ENCODE measurements around the gene TERT. TPM values are rescaled to one million over a fixed set of nuclear protein-coding genes. Genes with fewer than 3 reads are reported as not detected.
"Not testable (repeated sequence)": the region's sequence is repeated elsewhere in the genome, so short reads cannot be mapped to it uniquely, and the experiment has no call there.

Gene TERT
- total and polyA plus RNA-seq, 12 donors: 0.29 TPM; not detected in 11

DNA sequence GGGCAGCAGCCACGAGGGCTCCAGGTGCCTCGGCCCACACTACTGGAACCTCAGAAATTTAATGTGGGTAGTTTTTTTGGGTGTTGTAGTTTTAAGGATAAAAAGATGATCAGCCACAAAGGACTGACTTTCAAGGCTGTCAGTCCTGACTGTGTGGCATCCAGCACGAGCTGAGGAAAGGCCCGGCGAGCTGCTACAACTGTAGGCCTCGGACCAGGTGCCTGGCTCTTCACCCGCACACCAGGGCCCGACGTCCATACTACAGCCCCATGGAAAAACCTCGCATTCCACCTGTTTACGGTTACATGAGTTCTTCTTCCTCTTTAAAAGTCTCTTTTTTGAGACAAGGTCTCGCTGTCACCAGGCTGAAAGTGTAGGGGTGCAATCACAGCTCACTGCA is 47.4 kb upstream of the TERT start:
- 88 to 95% (median 92%) methylated on average over 10 to 12 of the region's 12 CpGs for WGBS, 4 donors
- intact Hi-C loops (cut with DNase I): loop anchor here in 1 of 2 donors (10.0 kb wide), 1 partner anchor 303 kb away; no protein-coding TSS in a partner anchor

DNA sequence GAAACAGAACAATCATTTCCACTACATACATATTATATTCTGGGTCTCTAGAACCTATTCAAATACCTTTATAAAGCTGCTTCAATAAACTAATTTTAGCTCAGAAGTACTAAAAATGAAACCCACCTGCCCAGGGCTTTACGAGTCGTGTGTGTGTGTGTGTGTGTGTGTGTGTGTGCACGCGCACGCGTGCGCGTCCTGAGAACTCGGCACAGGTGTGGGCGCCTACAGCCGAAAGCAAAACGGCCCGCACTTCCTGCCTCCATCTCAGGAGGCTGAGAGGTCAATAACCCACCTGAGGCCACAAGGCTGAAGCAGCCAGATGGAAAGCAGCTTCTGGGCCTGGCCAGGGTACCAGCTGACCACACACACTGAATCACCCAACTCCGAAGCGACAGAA is 47.0 kb upstream of the TERT start:
- peaks cover 12 to 23% of the 10 kb centered on the region in 2 donors for H3K4me1 ChIP-seq (replicated peaks in 1 of 2)
- 88 to 92% (median 90%) methylated on average over 9 to 15 of the region's 15 CpGs for WGBS, 4 donors
- no peak for TF ChIP-seq POLR2A (IDR thresholded peaks at IDR 0.05)
- TF ChIP-seq, protein P1, sequence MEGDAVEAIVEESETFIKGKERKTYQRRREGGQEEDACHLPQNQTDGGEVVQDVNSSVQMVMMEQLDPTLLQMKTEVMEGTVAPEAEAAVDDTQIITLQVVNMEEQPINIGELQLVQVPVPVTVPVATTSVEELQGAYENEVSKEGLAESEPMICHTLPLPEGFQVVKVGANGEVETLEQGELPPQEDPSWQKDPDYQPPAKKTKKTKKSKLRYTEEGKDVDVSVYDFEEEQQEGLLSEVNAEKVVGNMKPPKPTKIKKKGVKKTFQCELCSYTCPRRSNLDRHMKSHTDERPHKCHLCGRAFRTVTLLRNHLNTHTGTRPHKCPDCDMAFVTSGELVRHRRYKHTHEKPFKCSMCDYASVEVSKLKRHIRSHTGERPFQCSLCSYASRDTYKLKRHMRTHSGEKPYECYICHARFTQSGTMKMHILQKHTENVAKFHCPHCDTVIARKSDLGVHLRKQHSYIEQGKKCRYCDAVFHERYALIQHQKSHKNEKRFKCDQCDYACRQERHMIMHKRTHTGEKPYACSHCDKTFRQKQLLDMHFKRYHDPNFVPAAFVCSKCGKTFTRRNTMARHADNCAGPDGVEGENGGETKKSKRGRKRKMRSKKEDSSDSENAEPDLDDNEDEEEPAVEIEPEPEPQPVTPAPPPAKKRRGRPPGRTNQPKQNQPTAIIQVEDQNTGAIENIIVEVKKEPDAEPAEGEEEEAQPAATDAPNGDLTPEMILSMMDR (IDR thresholded peaks at IDR 0.05): no peak
- H3K27ac ChIP-seq: no peak overlapping the region
- no peaks in the 10 kb centered on the region for H3K9me3 ChIP-seq (replicated peaks in 1 of 3)
- intact Hi-C loops (cut with DNase I): loop anchor here in 1 of 2 donors (10.0 kb wide), 1 partner anchor 303 kb away; no protein-coding TSS in a partner anchor
- DNase-seq: no peak
- H3K27me3 ChIP-seq: no peaks in the 10 kb centered on the region
- H3K4me3 ChIP-seq: no peak overlapping the region
- H3K36me3 ChIP-seq (replicated peaks in 1 of 2): peaks cover 0 to 48% of the 10 kb centered on the region in 2 donors

More for the DNA sequence above, 47.4 kb upstream of the TERT start:
- Histone ChIP-seq H3K36me3 (replicated peaks in 1 of 2) (peaks cover 0 to 44% of the 10 kb centered on the region in 2 donors), H3K4me1 (replicated peaks in 1 of 2) (peaks cover 12 to 23% of the 10 kb centered on the region in 2 donors), H3K4me3 (no peak overlapping the region), H3K27me3 (no peaks in the 10 kb centered on the region), H3K9me3 (replicated peaks in 1 of 3) (no peaks in the 10 kb centered on the region), H3K27ac (no peak overlapping the region)
- no peak for DNase-seq
- no peak for TF ChIP-seq POLR2A (IDR thresholded peaks at IDR 0.05)
- TF ChIP-seq, protein P1 (IDR thresholded peaks at IDR 0.05): no peak

DNA sequence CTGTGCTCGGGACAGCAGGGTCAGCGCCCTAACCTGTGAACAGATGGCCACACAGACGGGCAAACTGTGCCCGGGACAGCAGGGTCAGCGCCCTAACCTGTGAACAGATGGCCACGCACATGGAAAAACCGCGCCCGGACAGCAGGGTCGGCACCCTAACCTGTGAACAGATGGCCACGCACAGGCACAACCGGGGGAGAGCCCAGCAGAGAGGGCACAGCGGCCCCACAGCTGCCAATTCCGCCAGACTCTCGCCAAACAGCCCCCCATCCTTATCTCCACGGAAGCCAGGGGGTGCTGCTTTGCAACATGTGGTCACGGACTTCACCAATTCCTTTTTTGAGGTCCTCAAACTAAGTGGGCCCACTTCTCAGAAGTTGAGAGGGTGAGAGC is 44.9 kb upstream of the TERT start:
- not testable (repeated sequence) for H3K27ac ChIP-seq; H3K4me3 ChIP-seq; H3K9me3 ChIP-seq (replicated peaks in 1 of 3); H3K27me3 ChIP-seq; DNase-seq
- H3K36me3 ChIP-seq (replicated peaks in 1 of 2): peaks cover 0 to 69% of the 10 kb centered on the region in 2 donors
- intact Hi-C loops (cut with DNase I): loop anchor here in 1 of 2 donors (10.0 kb wide), 1 partner anchor 305 kb away; no protein-coding TSS in a partner anchor
- 60 to 96% (median 88%) methylated on average over 1 to 17 of the region's 17 CpGs for WGBS, 4 donors
- peaks cover 7 to 13% of the 10 kb centered on the region in 2 donors for H3K4me1 ChIP-seq (replicated peaks in 1 of 2)

DNA sequence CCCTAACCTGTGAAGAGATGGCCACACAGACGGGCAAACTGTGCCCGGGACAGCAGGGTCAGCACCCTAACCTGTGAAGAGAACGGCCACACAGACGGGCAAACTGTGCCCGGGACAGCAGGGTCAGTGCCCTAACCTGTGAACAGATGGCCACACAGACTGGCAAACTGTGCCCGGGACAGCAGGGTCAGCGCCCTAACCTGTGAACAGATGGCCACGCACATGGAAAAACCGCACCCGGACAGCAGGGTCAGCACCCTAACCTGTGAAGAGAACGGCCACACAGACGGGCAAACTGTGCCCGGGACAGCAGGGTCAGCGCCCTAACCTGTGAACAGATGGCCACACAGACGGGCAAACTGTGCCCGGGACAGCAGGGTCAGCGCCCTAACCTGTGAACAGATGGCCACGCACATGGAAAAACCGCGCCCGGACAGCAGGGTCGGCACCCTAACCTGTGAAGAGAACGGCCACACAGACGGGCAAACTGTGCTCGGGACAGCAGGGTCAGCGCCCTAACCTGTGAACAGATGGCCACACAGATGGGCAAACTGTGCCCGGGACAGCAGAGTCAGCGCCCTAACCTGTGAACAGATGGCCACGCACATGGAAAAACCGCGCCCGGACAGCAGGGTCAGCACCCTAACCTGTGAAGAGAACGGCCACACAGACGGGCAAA is 44.4 kb upstream of the TERT start:
- H3K27me3 ChIP-seq; intact Hi-C loops (cut with DNase I); DNase-seq; H3K4me3 ChIP-seq; H3K9me3 ChIP-seq (replicated peaks in 1 of 3); H3K27ac ChIP-seq: not testable (repeated sequence)
- peaks cover 0 to 74% of the 10 kb centered on the region in 2 donors for H3K36me3 ChIP-seq (replicated peaks in 1 of 2)
- H3K4me1 ChIP-seq (replicated peaks in 1 of 2): peaks cover 6 to 13% of the 10 kb centered on the region in 2 donors
- 94 to 96% (median 95%) methylated on average over 10 to 34 of the region's 34 CpGs for WGBS, 4 donors

DNA sequence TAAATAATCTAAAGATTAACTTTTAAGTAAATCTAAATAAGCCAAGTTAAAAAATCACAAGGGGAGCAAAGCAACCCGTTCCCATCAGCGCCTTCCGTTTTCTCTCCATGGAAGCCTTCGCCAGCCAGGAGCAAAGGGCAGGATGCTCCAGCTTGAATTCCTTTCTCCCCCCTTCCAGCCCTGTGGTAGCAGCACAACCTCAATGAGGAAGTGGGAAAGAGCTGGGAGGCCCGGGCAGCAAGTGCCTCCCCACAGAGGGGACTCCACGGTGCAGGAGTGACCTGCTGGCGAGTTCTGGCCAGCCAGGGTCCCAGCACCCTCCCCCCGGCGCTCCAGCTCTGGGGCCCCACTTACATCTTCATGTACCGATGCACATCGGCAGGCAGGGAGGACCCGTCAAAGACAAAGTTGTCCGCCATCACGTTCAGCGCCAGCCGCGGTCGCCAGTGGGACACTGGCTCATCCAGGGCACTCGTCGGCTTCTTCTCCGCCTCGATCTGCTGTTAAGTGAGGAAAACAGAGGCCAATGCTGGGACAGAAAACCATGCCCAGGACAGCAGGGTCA is 43.7 kb upstream of the TERT start:
- no peaks in the 10 kb centered on the region for H3K9me3 ChIP-seq (replicated peaks in 1 of 3)
- H3K27me3 ChIP-seq: no peaks in the 10 kb centered on the region
- H3K27ac ChIP-seq: no peak overlapping the region
- intact Hi-C loops (cut with DNase I): no loop called here
- H3K4me1 ChIP-seq (replicated peaks in 1 of 2): peaks cover 0 to 6% of the 10 kb centered on the region in 2 donors
- TF ChIP-seq, protein P1 (IDR thresholded peaks at IDR 0.05): no peak
- no peak for TF ChIP-seq POLR2A (IDR thresholded peaks at IDR 0.05)
- DNase-seq: no peak
- peaks cover 0 to 81% of the 10 kb centered on the region in 2 donors for H3K36me3 ChIP-seq (replicated peaks in 1 of 2)
- H3K4me3 ChIP-seq: no peak overlapping the region
- 91 to 94% (median 93%) methylated on average over 21 to 22 of the region's 22 CpGs for WGBS, 4 donors
